Umbilical cord (tissue), 2 donors: ENCODE data around the gene MFN2. TPM values are rescaled to one million over a fixed set of nuclear protein-coding genes. Genes with fewer than 3 reads are reported as not detected.
"Not testable (repeated sequence)": the region's sequence is repeated elsewhere in the genome, so short reads cannot be mapped to it uniquely, and the experiment has no call there.

Source experiments
- DNase-seq: peaks from one replicate; pipeline ENCODE4 v3.0.0-alpha.2; 2015; ENCODE audit warnings: low spot score
- total RNA-seq: library from RNA; depleted of rRNA; stranded (reverse); fragments of >200 nt; gene quantifications from one replicate; pipeline ENCODE4 v1.2.3, GENCODE V29; 2014; ENCODE audit warnings: low replicate concordance; ENCODE audit not compliant: insufficient read depth

The MFN2 gene
- total RNA-seq, 1 donor from 2014 or later, result 25.5 TPM

DNA sequence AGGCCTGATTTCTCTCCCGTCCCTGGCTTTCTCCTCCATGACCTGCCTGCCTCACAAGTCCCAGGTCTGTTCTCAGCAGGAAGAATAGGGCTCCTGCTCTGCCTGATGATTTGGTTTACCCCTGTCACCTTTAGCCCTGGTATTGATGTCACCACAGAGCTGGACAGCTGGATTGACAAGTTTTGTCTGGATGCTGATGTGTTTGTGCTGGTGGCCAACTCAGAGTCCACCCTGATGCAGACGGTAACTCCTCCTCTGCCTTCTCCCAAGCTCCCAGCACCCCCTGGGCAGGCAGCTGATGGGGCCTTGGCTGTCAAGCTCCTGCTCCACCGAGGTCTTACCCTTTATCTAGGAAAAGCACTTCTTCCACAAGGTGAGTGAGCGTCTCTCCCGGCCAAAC is 18.4 kb downstream of the MFN2 start:
- no peak for DNase-seq

DNA sequence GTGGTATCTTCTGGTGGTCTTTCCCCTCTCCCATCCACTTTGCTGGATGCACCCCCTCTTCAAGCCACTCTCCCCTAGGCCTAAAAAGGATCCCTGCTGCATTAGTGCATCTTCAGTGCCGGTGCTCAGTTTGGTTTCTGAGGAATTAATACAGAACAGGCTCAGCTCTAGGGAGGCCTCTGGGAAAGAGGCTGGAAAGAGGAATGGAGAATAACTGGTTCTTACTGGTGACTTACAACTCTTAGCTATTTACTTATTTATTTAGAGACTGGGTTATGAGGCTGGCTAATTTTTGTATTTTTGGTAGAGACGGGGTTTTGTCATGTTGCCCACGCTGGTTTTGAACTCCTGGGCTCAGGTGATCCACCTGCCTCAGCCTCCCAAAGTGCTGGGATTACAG is 19.0 kb downstream of the MFN2 start:
- DNase-seq, result no peak

DNA sequence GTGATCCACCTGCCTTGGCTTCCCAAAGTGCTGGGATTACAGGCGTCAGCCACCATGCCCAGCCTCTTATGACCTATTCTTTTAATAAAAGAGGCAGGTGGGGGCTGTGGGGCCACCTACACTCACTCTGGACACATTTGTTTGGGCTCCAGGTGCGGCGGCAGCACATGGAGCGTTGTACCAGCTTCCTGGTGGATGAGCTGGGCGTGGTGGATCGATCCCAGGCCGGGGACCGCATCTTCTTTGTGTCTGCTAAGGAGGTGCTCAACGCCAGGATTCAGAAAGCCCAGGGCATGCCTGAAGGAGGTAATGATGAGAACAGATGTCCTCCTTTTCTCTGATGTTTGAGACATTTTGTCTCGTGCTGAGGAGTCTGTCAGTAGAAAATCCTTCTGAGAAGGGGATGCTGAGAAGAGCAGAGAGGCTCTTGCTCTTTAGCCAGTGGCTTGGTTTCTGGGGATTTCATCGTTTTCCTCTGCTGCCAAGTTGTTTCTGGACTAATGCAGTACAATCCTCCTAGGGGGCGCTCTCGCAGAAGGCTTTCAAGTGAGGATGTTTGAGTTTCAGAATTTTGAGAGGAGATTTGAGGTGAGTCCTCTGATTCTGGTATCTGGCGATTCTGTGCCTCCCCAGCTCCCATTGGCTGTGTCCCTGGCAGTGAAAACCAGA is 21.1 kb downstream of the MFN2 start:
- no peak for DNase-seq

DNA sequence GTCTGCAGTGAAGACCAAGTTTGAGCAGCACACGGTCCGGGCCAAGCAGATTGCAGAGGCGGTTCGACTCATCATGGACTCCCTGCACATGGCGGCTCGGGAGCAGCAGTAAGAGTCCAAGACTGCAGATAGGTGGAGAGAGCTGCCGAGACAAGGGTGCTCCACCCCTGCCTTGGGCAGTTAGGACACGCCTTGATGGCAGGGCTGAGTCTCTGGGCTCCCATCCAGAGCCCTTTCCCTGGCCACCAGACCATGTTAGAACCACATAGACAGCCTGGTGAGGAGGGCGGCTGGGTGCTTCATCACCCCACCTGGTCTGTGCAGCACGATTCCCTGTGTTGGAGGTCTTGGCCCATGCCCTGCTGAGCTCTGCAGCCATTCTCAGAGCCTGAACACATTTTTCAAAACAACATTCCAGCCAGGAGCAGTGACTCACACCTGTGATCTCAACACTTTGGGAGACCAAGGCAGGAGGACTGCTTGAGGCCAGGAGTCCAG is 21.8 kb downstream of the MFN2 start:
- no peak for DNase-seq

DNA sequence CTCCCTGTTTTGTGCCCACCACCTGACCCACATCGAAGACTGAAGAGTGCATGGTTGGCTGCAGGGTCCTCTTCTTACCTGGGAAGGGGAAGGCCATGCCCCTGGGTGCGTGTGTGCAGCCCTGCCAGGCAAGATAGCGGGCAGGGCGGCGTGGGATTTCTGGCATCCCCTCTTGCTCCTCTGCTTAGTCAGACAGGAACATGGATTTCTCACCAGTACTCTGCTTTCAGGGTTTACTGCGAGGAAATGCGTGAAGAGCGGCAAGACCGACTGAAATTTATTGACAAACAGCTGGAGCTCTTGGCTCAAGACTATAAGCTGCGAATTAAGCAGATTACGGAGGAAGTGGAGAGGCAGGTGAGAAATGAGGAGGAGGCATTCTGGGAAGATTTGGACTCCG is 23.5 kb downstream of the MFN2 start:
- DNase-seq, result no peak

DNA sequence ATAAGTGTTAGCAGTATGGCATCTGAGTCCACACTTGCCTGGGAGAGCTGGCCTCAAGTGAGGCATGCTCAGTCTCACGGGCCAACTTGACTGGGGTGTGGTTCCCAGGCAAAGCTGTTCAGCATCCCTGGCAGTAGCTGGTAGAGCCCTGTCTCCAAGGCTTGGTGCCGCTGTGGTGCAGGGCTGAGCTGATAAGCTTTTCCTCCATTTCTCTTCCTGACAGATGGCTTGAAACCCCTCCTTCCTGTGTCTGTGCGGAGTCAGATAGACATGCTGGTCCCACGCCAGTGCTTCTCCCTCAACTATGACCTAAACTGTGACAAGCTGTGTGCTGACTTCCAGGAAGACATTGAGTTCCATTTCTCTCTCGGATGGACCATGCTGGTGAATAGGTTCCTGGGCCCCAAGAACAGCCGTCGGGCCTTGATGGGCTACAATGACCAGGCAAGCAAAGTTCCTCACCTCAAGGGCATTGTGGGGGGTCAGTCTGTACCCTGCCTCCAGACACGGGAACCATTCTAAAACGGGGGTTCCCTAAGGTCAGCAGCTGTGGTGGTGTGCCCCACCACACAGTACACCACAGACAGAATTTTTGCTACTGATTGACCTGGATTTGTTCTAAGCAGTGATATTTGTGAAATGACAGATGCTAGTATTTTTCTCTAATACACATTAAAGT is 25.4 kb downstream of the MFN2 start:
- DNase-seq, result no peak

DNA sequence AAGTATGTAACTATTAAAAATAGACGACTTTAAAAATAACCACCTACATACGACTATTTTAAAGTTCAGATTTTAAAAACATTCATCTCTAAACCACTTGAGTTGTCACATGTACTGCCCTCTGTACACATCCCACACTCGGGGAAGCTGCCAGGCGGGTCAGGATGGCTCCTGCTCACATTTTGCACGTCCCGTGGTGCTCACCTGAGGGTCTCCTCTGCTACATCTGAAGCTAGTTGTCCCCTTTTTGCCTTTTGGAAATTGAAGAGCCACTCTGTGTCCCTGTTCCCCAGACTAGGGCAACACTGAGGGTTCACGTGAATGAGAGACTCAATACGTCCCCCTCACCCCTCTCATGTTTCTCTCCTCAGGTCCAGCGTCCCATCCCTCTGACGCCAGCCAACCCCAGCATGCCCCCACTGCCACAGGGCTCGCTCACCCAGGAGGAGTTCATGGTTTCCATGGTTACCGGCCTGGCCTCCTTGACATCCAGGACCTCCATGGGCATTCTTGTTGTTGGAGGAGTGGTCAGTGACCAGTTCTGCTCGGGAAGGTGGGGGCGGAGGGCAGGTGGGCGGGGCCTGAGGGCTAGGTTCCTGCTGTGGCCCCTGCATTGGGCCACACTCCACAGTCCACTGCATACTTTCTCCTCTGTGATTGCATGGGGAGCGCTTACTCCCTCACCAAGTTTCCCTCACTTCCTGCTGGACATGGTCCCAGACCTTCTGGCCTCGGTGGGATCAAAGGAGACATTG is 26.1 kb downstream of the MFN2 start:
- DNase-seq, result no peak

DNA sequence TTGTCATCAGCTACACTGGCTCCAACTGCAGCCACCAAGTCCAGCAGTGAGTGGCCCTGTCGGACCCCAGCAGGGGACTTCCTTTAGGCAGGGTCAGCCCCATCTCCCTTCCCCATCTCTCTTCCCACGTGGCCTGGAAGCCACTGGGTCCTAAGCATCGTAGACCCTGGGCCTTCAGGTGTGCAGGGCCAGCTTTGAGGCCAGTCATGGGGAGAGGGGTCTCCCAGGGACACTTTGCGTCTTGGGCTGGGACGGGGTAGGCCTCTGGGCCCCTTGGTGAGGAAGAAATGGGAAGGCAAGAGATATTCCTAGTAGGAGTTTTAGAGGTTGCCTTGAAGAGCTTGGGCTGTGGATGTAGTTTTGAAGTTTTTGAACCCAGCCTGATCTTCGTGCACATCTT is 27.0 kb downstream of the MFN2 start:
- DNase-seq, result no peak

DNA sequence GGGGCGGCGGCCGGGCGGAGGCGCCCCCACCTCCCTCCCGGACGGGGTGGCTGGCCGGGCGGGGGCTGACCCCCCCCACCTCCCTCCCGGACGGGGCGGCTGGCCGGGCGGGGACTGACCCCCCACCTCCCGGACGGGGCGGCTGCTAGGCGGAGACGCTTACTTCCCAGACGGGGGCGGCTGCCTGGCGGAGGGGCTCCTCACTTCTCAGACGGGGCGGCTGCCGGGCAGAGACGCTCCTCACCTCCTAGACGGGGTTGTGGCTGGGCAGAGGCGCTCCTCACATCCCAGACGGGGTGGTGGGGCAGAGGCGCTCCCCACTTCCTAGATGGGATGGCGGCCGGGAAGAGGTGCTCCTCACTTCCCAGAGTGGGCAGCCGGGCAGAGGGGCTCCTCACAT is 28.1 kb downstream of the MFN2 start:
- DNase-seq, result not testable (repeated sequence)

DNA sequence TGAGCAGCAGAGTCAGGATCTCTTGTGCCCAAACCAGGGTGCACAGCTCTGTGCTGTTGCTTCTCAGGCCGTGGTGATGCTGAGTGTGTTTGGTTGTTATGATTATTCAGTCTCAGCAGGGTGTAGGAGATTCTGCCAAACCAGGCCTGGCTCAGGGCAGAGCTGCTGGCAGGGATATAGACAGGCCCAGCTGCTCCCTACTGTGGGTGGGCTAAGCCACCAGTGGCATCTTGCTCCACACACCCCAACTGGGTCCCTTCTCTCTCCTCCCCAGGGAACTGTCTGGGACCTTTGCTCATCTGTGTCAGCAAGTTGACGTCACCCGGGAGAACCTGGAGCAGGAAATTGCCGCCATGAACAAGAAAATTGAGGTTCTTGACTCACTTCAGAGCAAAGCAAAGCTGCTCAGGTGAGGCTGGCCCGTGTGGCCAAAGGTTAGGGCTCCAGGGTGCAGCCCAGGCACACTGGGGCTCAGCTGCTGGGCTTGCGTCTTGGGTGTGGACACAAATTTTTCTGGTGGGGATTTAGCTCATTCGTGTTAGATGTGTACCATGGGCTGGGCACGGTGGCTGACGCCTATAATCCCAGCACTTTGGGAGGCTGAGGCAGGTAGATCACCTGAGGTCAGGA is 29.2 kb downstream of the MFN2 start:
- DNase-seq, result no peak

DNA sequence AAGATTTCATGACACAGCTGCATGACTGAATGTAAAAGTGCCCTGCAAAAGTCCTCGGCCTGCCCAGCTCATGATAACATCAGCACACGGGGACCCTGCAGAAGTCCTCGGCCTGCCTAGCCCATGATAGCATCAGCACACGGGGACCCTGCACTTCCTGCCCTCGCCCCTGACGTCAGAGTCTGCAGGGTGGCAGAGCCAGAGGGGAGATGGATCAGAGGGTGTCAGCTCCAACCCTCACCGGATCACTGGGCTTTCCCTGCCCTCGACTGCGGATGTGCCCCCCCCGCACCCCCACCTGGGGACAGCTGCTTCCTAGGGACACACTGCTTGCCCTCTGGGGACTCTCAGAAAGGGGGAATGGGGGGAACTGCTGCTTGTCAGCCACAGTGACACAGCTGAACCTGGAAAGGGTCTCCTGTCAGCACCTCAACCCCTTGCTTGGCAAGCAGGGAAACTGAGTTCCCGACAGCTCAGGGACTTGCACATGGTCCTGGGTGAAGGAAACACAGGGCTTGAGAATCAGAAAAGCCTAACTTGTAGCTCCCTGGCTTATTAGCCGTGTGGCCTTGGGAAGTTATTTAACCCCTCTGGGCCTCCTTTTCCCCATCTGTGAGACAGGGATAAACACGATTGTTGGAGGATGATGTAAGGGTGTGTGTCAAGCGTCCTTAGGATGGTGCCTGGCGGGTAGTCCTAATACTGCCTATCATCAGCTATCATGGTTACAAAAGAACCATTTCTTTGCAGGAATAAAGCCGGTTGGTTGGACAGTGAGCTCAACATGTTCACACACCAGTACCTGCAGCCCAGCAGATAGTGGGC is 30.7 kb downstream of the MFN2 start:
- DNase-seq, result no peak

DNA sequence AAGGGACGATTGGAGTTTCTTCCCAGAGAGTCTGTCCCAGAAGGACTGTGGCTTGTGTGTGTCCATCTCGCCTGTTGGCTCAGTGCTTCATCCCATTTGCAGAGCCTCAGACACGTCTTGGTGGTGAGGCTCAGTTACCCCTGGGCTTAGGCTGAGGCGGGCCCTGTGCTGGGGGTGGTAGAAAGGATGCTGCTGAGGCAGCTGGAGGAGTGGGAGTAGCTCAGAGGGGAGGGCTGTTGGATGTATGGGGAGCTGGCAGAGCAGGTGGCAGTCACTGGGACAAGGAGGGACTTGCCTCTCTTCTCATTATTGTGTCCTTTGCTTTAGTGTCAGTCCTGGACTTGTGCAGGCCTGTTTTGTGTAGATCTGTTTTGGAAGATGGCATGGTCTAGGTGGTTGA is 31.8 kb downstream of the MFN2 start:
- DNase-seq, result no peak

DNA sequence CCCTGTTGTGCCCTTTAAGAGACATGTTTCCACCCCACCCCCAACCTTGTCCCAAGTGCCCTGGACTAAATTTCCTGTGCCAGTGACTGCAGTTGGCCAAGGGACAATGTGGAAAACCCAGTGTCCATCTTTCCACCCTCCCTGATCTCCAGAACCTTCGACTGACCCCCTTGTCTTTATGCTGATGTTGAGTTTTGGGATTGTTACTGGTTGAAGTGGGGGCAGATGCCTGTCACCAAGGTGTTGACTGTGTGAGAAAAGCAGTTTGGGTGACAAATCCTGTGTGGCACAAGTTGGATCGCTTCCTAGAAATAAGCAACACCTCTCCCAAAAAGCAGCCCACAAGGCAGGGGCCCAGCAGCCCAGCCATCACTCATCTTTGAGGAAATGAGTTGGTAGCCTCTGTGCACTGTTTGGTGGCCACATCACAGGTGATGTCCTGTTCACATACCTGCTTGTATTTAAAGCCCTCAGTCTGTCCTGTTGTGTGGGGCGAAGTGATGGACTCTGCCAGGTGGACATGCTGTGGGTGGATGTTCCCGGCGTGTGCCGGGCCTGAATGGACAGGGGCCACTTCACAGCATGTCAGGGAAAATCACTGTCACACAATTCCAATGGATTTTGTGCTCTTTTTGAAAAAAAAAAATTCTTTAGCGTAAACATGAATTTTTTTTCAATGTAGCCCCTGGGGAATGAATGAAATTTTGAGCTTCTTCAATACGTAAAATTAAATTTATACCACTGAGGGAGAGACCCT is 32.5 kb downstream of the MFN2 start:
- no peak for DNase-seq

DNA sequence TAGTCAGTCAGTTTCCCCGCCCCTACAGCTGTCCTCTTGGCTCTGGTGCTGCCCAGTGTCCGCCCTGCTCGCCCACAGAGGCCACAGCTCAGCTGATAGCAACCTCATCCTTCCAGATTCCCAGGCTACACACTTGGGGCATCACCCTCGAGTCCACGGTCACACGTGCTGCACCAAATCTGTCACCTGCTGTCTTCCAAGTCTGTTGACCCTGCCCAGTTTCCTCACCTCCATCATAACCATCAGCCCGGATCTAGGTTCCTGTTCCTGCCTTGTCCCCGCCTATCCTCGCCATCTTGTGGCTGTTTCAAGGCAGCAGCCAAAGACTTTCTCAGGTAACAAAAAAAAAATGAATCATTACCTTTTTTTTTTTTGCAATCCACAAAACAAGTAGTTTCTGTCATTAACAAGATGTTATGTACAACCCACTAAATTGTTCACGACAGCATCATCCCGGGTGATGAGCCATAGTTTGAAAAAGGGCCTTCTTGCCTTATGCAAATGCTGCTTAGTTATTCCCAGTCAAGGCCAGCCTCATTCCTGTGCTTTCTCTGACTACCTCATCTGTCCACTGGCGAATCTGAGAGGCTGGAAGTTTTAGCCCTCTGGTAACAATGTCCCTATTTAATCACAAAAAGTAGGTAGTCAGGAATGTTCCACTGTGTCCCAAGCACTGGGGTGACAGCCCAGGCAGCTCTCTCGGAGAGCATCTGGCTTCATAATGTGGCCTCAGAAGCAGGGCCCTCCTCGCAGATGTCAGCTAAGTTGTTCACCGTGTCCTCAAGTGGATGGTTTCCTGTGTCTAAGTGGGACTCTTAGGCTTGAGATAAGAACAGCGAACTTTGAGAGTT is 34.1 kb downstream of the MFN2 start:
- DNase-seq, result no peak

DNA sequence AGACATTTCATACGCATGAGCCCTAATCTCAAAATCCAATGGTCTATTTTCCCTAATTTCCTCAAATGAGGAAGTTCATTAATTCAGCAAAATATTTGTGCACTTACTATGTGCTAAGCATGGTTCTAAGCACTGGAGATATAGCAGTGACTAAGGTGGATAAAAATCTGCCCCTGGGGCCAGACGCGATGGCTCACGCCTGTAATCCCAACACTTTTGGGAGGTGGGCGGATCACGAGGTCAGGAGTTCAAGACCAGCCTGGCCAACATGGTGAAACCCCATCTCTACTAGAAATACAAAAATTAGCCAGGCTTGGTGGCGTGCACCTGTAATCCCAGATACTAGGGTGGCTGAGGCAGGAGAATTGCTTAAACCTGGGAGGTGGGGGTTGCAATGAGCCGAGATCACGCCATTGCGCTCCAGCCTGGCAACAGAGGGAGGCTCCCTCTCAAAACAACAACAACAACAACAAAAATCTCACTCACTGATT is 34.8 kb downstream of the MFN2 start:
- DNase-seq, result no peak

DNA sequence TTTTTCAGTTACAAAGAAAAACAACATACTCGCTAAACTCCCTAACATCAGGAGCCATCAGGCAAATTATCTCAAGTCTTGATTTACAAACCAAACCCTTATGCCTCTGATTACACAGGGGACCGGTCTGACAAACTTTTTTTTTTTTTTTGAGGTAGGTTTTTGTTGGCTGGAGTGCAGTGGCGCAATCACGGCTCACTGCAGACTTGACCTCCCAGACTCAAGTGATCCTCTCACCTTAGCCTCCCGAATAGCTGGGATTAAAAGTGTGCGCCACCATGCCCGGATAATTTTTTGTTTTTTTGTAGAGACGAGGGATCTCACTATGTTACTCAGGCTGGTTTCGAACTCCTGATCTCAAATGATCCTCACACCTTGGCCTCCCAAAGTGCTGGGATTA is 35.3 kb downstream of the MFN2 start:
- DNase-seq, result no peak

DNA sequence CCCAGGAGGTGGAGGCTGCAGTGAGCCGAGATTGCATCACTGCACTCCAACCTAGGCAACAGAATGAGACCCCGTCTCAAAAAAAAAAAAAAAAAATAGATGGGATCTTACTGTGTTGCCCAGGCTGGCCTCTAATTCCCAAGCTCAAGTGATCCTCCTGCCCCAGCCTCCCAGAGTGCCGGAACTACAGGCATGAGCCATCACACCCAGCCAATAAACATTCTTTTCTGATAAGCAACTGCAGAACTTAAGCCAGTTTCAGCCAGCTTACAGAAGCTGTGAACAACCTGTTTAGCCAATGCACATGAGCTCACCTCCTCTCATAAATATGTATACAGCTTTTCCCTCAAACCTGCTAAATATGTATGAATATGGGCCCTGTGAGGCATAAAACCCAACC is 35.9 kb downstream of the MFN2 start:
- no peak for DNase-seq

DNA sequence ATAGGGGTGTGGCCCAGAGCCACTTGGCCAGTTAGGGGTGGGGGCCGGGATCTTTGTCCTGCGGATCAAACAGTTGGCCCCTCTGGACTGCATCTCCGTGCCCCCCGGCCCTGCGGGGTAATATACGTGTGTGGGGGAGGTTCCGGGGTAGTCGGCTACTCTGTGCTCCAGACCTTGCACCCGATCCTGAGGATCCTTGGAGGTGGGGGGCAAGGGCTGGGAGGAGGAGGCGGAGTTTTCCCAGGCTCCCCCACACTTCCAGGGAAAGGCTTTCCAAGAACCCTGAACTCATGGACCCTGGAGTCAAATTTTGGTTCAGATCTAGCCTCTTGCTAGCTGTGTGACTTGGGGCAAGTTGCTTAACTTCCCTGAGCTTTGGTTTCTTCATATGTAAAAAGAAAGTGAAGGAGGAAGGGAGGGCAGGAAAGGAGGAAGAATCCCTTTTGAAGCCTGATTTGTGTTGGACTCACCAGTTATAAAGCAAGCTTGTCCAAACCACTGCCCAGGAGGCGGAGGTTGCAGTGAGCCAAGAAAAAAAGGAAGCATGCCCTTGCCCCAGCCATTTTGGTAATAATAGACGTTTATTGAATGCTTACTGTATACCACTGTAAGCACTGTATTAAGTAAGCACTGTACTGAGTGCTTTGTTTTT is 39.7 kb downstream of the MFN2 start:
- no peak for DNase-seq

DNA sequence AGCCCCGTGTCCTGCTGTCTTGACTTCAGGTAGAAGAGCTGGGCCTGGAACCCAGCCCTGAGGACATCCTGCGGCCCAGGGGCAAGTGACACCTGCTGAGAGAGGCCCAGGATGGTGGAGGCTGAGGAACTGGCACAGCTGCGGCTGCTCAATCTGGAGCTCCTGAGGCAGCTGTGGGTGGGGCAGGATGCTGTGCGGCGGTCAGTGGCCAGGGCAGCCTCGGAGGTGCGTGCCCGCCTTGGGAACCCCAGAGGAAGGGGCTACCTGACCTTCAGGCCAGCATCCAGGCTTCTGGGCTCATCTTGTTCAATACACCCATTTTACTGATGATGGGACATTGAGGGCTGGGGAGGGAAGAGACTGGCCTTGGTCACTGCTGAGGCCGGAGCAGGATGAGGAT is 41.4 kb downstream of the MFN2 start:
- DNase-seq, result no peak
